SK-N-MC (cell line): Measurements from ENCODE around the gene PRDM5.

Experiments used
- EZH2 ChIP-seq: fragments of 200-600 bp; sonication (generic); IDR thresholded peaks from one replicate; pipeline ENCODE4 v1.6.1; 2017; ENCODE audit warnings: antibody characterized with exemption
- POLR2AphosphoS5 ChIP-seq: IDR thresholded peaks from 2 replicates; pipeline ENCODE4 v1.6.1; 2012; ENCODE audit warnings: mild to moderate bottlenecking, low read depth, low read length, borderline replicate concordance

- TF ChIP-seq POLR2AphosphoS5 (no peak), EZH2 (no peak)
These were observed 57.6 kb downstream of the PRDM5 start for GRCh38 chr4:120864969-120865368.
